Medulla oblongata (tissue), 1 donor: Measurements from ENCODE around the gene TP53BP2.
A peak's percentile ranks its signal among the peaks of the same experiment; 100 is the strongest.
"Not testable (repeated sequence)": the region's sequence is repeated elsewhere in the genome, so short reads cannot be mapped to it uniquely, and the experiment has no call there.

Experiments
- DNase-seq: peaks from one replicate; pipeline ENCODE4 v3.0.0-alpha.2; 2015; ENCODE audit errors: extremely low spot score

Gene TP53BP2

DNA sequence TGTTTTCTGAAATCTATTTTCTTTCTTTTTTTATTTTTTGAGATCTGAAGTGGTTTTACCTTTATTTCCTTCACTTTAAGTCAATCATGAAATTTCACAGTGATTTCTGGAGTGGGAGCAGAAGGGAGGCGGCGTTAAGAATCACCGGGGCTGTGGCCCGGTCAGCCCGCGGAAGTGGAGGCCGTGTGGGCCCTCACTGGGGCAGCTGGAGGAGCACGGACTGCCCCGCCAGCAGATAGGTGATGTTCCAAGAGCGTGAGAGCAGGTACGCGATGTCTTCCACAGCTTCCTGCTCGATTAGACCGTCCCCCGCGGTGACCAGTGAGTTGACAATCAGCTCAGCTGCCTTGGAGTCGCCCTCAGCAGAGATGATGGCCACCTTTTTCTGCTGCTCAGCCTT, 10.6 kb upstream of the TP53BP2 start:
- DNase-seq = no peak

DNA sequence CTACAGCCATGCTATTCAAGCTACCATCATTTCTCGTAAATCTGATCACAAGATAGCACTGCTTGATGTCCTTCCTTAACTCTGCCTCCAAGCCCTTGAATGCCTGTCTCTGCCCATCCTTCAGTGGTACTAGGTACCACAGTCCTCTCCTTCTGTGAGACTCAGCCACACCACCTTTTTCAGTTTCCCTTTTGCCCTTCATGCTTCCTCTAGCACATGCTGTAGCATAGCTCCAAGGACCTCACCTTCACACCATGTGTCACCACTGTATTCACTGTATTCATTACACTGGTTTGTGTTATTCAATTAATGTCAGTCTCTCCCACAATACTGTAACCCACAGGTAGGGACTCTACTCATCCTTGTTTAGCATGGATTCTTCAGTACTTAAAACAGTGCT, 8.0 kb upstream of the TP53BP2 start:
- DNase-seq = no peak

DNA sequence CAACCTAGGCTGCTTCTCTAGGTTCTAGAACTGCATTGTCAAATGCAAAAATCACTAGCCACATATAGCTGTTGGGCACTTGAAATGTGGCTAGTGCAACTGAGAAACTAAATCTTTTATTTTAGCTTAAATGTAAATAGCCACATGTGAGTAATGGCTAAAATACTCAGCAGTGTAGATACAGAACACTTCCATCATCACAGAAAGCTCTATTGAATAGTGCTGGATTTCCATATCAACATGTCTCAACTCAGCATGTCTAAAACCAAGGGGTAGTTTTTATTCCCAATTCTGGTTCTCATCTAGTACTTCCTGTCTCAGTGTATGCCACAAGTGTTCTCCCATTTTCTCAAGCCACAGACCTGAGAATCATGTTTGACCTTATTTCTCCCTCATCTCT, 7.5 kb upstream of the TP53BP2 start:
- no peak for DNase-seq

DNA sequence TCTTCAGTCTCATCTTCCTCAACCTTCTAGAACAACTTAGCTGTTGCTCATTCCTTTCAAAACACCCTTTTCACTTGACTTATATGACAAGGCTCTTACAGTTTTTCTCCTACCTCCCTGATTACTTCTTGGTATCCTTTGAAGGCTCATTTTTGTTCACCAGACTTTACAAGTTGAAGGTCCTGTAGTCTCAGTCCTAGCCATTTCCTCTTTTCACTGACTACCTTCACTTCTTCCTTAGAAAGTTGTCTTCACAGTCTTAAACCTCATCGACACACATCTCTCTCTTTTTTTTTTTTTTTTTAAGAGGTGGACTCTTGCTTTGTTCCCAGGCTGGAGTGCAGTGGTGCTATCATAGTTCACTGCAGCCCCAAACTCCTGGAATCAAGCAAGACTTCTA, 6.6 kb upstream of the TP53BP2 start:
- no peak for DNase-seq

DNA sequence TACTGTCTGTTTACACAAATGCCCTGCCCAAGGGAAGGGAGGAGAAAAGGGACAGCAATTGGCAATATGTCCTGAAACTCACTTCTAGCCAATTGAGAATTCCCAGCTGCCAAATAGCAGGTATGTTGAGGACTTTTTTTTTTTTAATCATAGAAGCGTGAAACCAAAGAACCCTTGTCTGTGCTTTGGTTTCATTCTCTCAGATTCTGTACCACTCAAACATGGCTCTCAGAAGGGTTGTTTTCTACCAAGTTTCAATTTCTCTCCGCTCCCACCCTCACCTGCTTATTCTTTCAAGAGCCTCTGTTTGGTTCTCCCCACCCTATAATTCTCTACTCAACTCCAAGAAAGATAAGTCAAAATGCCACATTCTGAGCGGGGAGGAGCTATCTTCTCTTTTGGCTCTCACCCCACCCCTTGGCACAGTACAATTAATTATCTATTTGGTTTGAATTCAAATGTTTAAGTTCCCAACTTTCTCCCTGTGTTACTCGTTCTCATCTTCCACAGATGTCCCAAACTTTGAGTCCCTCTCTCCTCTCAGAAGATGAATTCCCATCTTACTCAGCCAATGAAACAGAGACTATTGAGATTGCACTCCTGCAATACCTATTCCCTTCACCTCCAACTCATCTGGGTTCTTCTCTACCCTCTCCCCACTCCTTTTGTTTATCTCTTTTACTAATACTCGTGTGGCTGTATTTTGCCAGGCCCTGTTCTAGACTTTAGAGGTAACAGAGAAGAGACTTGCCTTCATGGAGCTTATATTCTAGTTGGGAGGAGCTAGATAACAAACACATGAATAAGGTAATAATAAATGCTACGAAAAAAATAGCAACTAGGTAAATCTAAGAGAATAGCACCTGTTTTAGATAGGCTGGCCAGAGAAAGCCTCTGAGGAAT, 3.9 kb upstream of the TP53BP2 start:
- no peak for DNase-seq

DNA sequence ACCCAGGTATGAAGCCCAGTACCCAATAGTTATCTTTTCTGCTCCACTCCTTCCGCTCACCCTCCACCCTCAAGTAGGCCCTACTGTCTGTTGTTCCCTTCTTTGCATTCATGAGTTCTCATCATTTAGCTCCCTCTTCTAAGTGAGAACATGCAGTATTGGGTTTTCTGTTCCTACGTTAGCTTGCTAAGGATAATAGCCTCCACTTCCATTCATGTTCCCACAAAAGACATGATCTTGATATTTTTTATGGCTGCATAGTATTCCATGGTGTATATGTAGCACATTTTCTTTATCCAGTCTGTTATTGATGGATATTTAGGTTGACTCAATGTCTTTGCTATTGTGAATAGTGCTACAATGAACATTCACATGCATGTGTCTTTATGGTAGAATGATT, 2.8 kb upstream of the TP53BP2 start:
- DNase-seq = no peak

DNA sequence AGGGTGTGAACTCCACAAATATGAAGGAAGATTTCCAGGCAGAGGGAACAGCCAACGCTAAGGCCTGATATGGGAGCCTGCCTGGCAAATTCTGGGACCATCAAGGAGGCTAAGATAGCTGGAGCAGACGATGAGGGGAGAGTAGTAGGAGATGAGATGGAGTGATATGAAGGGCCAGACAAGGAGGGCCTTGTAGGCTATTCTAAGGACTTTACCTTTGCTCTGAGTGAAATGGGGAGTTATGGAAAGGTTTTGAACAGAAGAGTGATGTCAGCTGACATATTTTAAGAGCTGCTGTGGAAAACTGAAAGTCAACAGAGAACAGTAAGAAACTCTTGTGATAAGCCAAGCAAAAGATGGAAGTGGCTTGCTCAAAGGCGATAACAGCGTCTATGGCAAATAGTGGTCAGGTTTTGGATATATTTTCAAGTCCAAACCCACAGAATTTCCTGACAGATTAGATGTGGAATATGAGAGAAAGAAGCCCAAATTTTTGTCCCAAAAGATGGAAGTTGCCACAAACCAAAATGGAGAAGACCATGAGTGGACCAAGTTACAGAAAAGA, 2.1 kb upstream of the TP53BP2 start:
- DNase-seq = no peak

DNA sequence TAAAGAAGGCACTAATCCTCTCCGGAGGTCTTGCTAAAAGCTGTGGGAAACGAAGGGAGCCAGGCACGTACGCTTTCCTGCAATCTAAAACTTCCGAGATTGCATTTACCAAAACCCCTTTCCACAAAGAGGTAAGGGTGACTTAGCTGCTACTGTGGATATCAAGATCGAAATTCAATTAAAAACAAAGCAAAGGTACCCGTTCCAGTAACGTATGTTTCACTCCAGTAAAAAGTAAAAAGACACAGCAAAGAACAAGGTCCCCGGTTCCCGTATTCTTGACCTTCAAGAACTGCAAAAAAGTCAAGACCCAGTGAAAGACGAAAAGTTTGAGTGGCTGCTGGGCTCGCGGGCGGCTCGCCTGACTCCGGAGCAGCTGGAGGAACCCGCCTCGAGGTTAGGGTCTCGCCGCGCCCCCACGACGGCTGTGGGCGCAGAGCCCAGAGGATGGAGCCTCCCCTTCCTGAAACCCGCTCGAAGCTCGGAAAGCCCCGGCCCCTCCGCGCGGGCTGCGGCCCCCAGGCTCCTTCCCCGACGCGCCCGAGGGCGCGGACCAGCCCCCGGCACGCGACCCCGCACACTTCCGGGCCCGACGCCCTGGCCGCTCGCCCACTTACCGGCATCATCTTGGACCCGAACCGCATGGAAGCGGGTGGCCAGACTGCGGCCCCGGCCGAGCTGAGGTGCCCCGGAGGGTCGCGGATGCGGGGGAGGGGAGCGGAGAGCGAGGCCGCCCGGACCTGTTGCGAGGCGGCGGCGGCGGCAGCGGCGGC, 524 bp downstream of the TP53BP2 start:
- peak; percentile 66 for DNase-seq

- peak; percentile 53 for DNase-seq
These were observed 1.0 kb downstream of the TP53BP2 start for GRCh38 chr1:223844787-223845036.

DNA sequence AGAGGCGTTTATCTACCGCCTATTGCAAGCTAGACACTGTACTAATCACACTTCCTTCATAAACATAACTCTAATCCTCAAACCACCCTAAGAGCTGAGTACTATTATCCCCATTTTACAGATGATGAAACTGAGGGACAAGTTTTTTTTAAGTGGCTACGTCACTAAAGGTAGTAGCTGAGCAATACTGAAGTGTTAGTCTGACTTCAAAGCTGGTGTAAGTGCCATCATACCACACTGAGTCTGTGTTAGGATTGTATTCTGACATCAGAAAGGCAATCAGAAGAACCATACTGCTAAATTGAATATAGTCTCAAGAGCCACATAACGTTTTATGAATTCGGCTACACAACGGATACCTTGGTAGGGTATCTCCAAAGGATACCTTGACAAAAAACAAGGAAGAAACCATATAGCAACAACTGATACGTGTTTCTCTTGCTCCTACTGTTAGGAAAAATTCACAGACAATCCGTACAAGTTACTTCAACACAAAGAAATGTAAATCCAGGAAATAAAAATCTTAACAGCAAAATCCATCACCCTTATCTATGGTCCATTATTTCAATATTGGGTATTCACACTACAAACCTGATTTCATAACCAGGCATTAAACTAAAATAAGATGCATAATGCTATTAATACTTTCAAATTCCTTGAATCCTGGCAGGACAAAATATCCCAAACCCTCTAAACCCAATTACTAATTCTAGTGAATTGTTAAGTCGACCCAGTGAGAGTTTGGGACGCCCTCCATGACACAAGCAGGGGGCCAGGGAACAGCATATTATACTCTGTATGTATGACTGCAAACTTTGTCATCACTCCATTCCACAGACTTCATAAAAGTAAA, 1.6 kb downstream of the TP53BP2 start:
- peak; percentile 30 for DNase-seq

GRCh38 chr1:223842784-223843183, 3.0 kb downstream of the TP53BP2 start:
- peak; percentile 11 for DNase-seq

DNA sequence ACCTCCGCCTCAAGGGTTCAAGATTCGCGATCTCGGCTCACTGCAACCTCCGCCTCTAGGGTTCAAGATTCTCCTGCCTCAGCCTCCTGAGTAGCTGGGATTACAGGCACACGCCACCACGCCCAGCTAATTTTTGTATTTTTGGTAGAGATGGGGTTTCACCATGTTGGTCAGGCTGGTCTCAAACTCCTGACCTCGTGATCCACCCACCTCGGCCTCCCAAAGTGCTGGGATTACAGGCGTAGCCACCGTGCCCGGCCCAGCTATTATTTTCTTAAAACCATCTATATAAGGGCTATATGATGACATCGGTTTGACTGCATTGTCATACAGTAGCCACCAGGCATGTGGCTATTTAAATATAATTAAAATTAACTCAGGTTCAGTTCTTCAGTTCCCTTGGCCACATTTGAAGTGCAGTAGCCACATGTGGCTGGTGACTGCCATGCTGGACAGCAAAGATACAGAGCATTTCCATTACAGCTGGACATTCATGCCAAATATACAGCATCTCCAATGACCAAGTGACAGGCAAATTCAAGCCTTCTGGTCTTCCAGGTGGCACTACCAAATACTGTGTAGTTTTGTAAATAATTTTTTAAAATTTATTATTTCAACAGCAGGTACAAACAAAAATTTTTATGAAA, 3.6 kb downstream of the TP53BP2 start:
- DNase-seq = not testable (repeated sequence)

GRCh38 chr1:223840254-223840653, 5.5 kb downstream of the TP53BP2 start:
- DNase-seq = peak; percentile 15

DNA sequence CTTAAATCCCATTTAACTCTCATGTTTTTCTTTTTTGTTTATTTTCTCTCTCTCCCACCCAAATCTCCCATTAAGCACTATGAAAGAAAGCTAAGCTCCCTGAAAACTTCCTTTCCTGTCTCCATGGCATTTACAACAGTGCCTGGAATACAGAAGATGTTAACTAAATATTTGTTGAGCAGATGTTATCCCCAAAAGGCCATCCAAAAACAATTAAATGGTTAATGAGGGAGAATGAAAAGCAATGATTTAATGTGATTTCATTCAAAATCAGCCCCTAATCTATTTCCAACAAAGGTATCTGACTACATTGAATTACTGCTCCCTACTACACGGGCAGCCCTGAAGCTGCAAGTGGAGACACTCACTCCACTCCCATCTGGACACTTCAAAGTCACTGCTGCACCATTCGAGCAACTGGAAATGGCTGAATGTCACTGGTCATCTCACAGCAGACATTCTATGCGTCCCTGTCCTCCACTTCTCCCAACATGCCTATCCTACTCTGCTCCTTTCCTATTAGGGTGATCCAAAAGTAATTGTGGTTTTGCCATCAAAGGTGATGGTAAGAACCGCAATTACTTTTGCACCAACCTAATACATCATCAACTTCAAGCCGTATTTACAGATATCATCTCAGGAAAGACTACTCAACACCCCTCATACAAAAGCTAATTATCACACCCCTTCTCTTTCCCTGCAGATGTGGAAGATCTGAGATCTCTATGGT, 7.5 kb downstream of the TP53BP2 start:
- DNase-seq = no peak

DNA sequence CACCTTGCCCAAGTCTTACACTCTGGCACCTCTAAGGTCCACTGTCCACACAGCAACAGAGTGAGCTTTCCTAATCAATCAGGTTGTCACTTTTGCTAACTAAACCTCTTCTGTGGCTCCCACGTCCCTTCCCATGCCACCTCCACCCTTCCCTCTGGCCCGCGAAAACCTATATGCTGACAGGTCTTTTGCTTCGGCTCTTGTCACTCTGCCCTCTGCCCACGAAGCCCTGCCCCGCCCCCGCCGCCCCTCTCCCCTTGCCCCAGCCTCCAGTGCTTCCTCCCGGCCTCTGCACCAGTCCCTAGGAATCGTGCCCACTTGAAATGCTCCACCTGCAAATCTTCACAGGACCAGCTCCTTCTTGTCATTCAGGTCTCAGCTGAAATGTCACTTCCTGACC, 8.1 kb downstream of the TP53BP2 start:
- no peak for DNase-seq

- DNase-seq = no peak
These were observed 8.5 kb downstream of the TP53BP2 start for GRCh38 chr1:223837206-223837605.

- no peak for DNase-seq
These were observed 9.2 kb downstream of the TP53BP2 start for GRCh38 chr1:223836586-223836985.

DNA sequence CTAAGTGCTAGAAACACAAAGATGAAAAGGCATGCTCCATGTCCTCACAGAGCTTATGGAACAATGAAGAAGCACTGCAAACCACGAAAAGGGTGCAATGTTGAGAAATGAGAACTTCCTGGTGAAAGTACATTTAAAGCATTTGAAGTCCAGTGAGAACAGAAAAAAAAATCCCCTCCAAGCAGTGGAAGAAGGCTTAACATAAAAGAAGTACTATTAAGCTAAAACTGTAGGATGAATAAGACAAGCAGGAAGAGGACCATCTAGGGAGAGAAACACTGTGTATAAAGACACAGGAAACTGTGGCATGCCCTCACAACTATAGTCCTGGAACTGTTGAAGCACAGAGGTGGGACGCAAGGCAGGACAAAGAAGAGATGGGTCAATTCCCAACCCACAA, 10.0 kb downstream of the TP53BP2 start:
- peak; percentile 28 for DNase-seq

DNA sequence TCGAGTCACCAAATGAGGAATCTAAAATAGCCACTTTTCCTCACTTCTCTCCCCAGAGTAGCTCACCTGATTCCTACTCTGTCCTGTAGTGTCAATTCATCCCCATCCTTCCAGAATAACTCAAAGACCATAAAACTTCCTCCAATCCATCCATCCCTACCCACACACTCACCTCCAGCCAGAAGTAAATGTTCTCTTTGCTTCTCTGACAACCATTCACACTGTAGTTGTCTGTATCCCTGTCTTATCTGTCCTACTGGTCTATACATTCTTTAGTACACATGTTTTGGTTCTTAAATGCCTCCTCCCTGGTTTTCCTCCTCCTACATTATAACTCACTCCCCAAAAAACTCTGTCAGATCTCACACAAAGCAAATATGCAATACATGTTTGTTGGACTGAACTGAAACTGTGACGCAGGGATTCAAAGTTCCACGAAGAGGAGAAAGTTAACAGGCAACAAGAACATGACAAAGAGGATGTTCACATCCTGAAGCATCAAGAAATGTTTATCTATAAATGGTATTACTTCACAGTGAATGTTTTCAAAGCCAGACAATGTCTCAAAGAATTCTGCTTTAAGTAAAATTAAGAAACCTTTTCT, 11.0 kb downstream of the TP53BP2 start:
- peak; percentile 34 for DNase-seq

DNA sequence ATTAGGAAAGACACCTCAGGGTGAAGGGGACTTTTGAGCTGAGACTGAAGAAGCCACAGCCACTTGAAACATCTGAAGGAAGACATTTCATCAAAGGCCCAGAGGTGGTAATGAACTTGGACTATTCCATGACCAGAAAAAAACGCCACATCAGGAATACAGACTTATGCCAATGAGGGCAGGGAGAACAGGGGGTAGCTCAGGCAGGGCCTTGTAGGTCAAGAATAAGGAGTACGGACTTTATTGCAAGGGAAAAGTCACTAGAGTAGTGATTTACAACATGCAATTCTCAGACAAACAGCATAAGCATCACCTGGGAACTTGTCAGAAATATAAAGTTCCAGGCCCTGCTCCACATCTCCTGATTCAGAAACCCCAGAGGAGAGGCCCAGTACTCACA, 11.8 kb downstream of the TP53BP2 start:
- no peak for DNase-seq

DNA sequence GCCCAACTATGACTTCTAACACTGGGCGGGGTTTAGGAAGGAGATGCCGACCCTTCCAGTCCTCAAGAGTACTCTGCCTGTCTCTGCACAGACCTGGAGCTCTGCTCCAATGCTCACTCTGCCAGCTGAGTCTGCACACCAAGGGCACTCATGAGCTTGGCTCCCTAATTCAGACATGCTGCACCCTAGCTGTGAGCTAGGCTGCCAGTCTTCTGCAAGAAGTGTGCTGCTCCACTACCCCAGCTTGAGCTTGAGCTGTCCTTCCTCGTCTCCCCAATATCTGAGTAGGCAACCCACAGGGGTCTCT, 13.2 kb downstream of the TP53BP2 start:
- peak; percentile 48 for DNase-seq
